ENCODE data around the gene EXTL1.

The EXTL1 gene

DNA sequence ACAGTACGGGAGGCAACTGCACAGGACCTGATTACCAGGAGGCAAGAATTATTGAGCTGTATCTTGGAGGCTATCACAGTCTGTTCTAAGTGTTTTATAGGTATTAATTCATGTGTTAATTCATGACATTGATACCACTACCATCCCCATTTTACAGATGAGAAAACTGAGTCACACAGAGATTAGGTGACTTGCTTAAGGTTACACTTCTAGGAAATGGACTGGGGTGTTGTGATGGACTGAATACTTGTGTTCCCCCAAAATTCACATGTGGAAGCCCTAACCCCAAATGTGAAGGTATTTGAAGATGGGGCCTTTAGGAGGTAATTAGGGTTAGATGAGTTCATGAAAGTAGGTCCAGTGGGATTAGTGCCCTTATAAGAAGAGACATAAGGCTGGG, 55.9 kb downstream of the EXTL1 start:
- no peak overlapping the region for H3K27ac ChIP-seq
- TF ChIP-seq, protein P1, sequence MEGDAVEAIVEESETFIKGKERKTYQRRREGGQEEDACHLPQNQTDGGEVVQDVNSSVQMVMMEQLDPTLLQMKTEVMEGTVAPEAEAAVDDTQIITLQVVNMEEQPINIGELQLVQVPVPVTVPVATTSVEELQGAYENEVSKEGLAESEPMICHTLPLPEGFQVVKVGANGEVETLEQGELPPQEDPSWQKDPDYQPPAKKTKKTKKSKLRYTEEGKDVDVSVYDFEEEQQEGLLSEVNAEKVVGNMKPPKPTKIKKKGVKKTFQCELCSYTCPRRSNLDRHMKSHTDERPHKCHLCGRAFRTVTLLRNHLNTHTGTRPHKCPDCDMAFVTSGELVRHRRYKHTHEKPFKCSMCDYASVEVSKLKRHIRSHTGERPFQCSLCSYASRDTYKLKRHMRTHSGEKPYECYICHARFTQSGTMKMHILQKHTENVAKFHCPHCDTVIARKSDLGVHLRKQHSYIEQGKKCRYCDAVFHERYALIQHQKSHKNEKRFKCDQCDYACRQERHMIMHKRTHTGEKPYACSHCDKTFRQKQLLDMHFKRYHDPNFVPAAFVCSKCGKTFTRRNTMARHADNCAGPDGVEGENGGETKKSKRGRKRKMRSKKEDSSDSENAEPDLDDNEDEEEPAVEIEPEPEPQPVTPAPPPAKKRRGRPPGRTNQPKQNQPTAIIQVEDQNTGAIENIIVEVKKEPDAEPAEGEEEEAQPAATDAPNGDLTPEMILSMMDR (IDR thresholded peaks at IDR 0.05): no peak
- no peak overlapping the region for H3K4me3 ChIP-seq (ENCODE audit: low read depth in 1 of 2, low read length in 1 of 2)
- H3K27me3 ChIP-seq: peaks cover 50% of the 10 kb centered on the region
- H3K4me1 ChIP-seq (ENCODE audit: control insufficient read depth in 1 of 2, insufficient read depth in 1 of 2, low read depth in 1 of 2, low read length in 1 of 2): no peaks in the 10 kb centered on the region
- no peaks in the 10 kb centered on the region for H3K9me3 ChIP-seq
- H3K36me3 ChIP-seq: no peaks in the 10 kb centered on the region

DNA sequence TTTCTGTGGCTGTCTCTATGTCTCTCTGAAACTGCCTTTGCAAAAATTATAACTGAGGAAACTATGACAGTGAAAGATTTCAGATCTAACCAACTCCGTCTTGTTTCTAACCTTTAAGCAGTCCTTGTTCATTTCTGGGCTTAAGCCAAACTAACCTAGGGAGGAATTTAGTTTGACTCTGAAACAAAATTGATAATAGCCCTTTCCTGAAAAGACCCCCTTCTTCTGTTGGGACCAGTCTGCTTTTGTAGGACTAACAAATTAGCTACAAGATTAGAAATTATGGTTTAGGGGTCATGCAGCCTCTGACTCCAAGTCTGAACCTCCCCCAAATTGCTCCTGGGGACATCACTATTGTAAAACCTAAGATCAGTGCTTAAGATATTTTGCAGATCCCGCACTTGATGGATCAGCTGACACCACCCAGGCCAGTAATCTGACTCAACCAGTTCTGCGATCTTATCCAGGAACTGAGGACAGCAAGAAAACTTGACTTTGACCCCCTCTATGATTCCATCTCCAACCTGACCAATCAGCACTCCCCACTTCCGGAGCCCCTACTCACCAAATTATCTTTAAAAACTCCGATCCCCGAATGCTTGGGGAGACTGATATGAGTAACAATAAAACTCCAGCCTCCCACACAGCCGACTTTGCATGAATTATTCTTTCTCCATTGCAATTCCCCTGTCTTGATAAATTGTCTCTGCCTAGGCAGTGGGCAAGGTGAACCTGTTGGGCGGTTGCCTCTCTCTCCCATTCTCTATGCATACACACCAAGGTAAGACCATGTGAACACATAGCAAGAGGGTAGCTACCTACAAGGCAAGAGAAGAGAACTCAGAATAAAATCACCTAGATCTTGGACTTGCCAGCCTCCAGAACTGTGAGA, 57.0 kb downstream of the EXTL1 start:
- H3K27me3 ChIP-seq: peaks cover 50% of the 10 kb centered on the region
- H3K36me3 ChIP-seq: no peaks in the 10 kb centered on the region
- H3K4me1 ChIP-seq (ENCODE audit: control insufficient read depth in 1 of 2, insufficient read depth in 1 of 2, low read depth in 1 of 2, low read length in 1 of 2): no peaks in the 10 kb centered on the region
- no peak overlapping the region for H3K4me3 ChIP-seq (ENCODE audit: low read depth in 1 of 2, low read length in 1 of 2)
- H3K9me3 ChIP-seq: no peaks in the 10 kb centered on the region
- TF ChIP-seq, protein P1 (IDR thresholded peaks at IDR 0.05): no peak
- H3K27ac ChIP-seq: no peak overlapping the region

DNA sequence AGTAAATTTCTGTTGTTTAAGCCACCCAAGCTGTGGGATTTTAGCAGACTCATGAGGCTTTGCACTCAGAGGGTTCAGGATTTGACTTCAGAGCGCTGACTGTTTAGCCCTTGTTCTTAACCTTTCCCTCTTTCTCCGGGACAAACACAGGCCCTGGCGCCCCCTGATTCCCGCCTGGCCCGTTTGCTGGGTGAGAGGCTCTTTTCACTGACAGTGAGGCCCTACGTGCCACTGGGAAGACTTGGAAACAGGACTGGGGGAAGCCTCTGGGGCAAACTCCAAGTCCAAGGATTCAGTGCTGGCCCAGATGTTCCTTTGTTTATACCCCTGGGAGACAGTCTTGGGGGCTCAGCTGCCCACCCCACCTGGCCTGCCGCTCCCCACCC, 57.6 kb downstream of the EXTL1 start:
- H3K4me3 ChIP-seq (ENCODE audit: low read depth in 1 of 2, low read length in 1 of 2): no peak overlapping the region
- no peaks in the 10 kb centered on the region for H3K9me3 ChIP-seq
- TF ChIP-seq, protein P1 (IDR thresholded peaks at IDR 0.05): no peak
- no peaks in the 10 kb centered on the region for H3K4me1 ChIP-seq (ENCODE audit: control insufficient read depth in 1 of 2, insufficient read depth in 1 of 2, low read depth in 1 of 2, low read length in 1 of 2)
- H3K27ac ChIP-seq: no peak overlapping the region
- H3K27me3 ChIP-seq: peaks cover 51% of the 10 kb centered on the region
- H3K36me3 ChIP-seq: no peaks in the 10 kb centered on the region

DNA sequence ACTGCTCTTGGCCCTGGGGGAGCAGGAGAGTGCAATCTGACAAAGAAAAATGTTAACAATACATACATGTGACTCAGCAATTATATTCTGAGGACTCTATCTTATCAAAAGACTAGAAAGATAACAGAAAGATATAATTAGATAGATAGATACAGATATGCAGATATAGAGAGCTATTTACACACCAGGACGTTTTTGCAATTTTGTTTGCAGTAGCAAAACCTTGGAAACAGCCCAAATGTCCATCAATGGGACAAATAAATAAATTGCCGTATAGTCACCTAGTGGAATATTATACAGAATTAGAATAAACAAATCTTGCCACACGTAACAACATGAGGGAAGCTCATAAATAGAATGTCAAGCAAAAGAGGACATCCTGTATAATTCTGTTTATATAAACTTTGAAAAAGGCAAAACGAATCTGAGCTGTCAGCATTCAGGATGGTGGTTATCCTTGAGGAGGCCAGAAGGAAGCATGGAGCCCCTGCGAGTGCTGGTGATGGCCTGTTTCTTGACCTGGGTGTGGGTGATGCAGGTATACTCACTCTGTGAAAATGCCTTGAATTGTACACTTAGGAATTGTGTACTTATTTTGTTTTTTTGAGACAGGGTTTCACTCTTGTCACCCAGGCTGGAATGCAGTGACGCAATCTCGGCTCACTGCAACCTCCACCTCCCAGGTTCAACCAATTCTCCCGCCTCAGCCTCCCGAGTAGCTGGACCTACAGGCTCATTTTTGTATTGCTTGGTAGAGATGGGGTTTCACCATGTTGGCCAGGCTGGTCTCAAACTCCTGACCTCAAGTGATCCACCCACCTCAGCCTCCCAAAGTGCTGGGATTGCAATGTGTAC, 58.6 kb downstream of the EXTL1 start:
- Histone ChIP-seq H3K27me3 (peaks cover 55% of the 10 kb centered on the region), H3K4me1 (ENCODE audit: control insufficient read depth in 1 of 2, insufficient read depth in 1 of 2, low read depth in 1 of 2, low read length in 1 of 2) (no peaks in the 10 kb centered on the region), H3K36me3 (no peaks in the 10 kb centered on the region), H3K27ac (no peak overlapping the region), H3K9me3 (no peaks in the 10 kb centered on the region), H3K4me3 (ENCODE audit: low read depth in 1 of 2, low read length in 1 of 2) (no peak overlapping the region)
- TF ChIP-seq, protein P1 (IDR thresholded peaks at IDR 0.05): no peak

GRCh38 chr1:26081267-26082019, 59.9 kb downstream of the EXTL1 start:
- TF ChIP-seq, protein P1 (IDR thresholded peaks at IDR 0.05): no peak
- no peak overlapping the region for H3K4me3 ChIP-seq (ENCODE audit: low read depth in 1 of 2, low read length in 1 of 2)
- H3K36me3 ChIP-seq: no peaks in the 10 kb centered on the region
- no peak overlapping the region for H3K27ac ChIP-seq
- peaks cover 56% of the 10 kb centered on the region for H3K27me3 ChIP-seq
- H3K9me3 ChIP-seq: no peaks in the 10 kb centered on the region
- no peaks in the 10 kb centered on the region for H3K4me1 ChIP-seq (ENCODE audit: control insufficient read depth in 1 of 2, insufficient read depth in 1 of 2, low read depth in 1 of 2, low read length in 1 of 2)
